NCI-H774 (cell line): ENCODE data around the gene TMEM120B.

ENCODE experiments used
- DNase-seq: peaks from one replicate; lab custom pipeline; 2025; lab: John Stamatoyannopoulos, UW

TMEM120B gene

GRCh38 chr12:121819212-121819949 is 106.8 kb downstream of the TMEM120B start:
- DNase-seq = no peak

- no peak for DNase-seq
Observed at GRCh38 chr12:121820056-121820455, 107.5 kb downstream of the TMEM120B start.

GRCh38 chr12:121822393-121823100 is 110.0 kb downstream of the TMEM120B start:
- DNase-seq = no peak

- no peak for DNase-seq
Observed at GRCh38 chr12:121823101-121823726, 110.7 kb downstream of the TMEM120B start.

GRCh38 chr12:121823727-121824115 is 111.2 kb downstream of the TMEM120B start:
- no peak for DNase-seq

- no peak for DNase-seq
Observed at GRCh38 chr12:121825041-121825523, 112.5 kb downstream of the TMEM120B start.

GRCh38 chr12:121826318-121827150 is 114.0 kb downstream of the TMEM120B start:
- no peak for DNase-seq

GRCh38 chr12:121827351-121828099 is 115.0 kb downstream of the TMEM120B start:
- no peak for DNase-seq

GRCh38 chr12:121828306-121828705 is 115.8 kb downstream of the TMEM120B start:
- no peak for DNase-seq

- DNase-seq = no peak
Observed at GRCh38 chr12:121828826-121829225, 116.3 kb downstream of the TMEM120B start.

GRCh38 chr12:121829250-121829918 is 116.8 kb downstream of the TMEM120B start:
- peak; percentile 6 for DNase-seq

- DNase-seq = no peak
Observed at GRCh38 chr12:121830134-121830533, 117.6 kb downstream of the TMEM120B start.

GRCh38 chr12:121830588-121831265 is 118.2 kb downstream of the TMEM120B start:
- no peak for DNase-seq
